A673 (cell line): Measurements from ENCODE around the gene OR10A5.

Source experiments
- CTCF ChIP-seq: fragments of 300-800, 200-600 bp; sonication (generic); conservative IDR thresholded peaks from 2 replicates; pipeline ENCODE4 v1.5.1; 2017; ENCODE audit warnings: low read depth, mild to moderate bottlenecking, antibody characterized with exemption, low read length, moderate library complexity, mixed read lengths
- EZH2 ChIP-seq: fragments of 200-600 bp; sonication (generic); IDR thresholded peaks from 2 replicates; pipeline ENCODE4 v1.6.1; 2017; ENCODE audit warnings: borderline replicate concordance, low read depth, mild to moderate bottlenecking, mixed read lengths, antibody characterized with exemption, low read length; ENCODE audit not compliant: poor library complexity, severe bottlenecking

GRCh38 chr11:6828103-6828502 is 17.4 kb upstream of the OR10A5 start:
- TF ChIP-seq CTCF (no peak), EZH2 (no peak)
